Head of caudate nucleus (tissue), 42 donors: ENCODE measurements around the gene KRT13.
A peak's percentile ranks its signal among the peaks of the same experiment; 100 is the strongest.

Source experiments
- DNase-seq, 42 donors: peaks; one replicate each; pipeline versions ENCODE4 v3.0.0 to v3.0.0-alpha.2; 2020 to 2021; ENCODE audit warnings: mixed read lengths in 7 of 42
- intact Hi-C: fragments of 100-400 bp; cut with DNase I; formaldehyde crosslinking; loops from one replicate; pipeline ENCODE4 v1.15.0; 2022

Gene KRT13

GRCh38 chr17:41505809-41506767 lies 676 bp upstream of the KRT13 start:
- DNase-seq = no peak
- intact Hi-C loops = no loop called here

DNA sequence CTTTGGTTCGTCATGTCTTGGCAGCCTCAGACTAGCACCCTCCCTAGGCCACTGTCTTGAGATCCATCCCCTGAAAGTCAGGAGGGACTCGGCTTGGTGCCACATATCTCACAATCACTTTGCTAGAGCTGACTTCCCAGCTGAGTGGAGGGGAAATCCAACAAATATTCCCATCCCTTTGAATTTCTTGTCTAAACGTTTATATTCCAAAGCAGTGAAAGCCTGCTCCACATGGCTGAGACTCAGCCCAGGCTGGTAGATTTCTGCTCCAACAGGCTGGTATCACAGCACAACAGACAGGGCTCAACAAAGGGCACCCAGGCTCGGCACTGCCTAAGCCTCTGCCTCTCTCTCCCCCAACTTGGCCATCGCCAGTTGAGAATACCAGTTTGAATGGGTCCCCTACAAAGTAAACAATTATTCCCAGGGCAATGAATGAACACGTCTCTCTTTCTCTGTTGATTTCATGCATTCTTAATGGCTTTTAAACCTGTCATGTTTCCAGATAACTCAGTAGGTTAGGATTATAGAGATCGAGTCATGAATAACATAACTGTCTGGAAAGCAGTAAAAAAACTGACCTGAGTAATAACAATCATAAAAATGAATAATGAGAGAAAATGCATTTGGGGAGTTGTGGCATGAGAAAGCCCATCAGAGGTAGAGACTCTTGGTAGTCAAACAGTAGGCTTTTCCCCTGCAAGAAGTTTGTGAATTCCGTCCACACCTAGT lies 1.0 kb downstream of the KRT13 start:
- DNase-seq = no peak
- intact Hi-C loops = no loop called here

DNA sequence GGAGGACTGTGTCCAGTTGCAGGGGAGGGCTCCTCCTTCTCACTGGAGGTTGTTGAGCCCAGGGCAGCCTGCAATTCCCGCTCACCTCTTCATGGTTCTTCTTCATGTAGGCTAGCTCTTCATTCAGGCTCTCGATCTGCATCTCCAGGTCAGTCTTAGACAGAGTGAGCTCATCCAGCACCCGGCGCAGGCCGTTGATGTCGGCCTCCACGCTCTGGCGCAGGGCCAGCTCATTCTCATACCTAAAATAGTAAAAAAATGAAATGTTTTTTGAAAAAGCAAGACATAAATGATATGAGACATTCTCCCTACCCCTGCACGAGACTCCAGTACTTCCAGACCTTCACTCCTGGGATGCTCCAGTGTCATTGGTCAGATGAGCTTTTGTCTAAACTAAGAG lies 2.2 kb downstream of the KRT13 start:
- no peak for DNase-seq
- intact Hi-C loops = no loop called here

GRCh38 chr17:41500131-41500911 lies 5.1 kb downstream of the KRT13 start:
- intact Hi-C loops = no loop called here
- no peak for DNase-seq

DNA sequence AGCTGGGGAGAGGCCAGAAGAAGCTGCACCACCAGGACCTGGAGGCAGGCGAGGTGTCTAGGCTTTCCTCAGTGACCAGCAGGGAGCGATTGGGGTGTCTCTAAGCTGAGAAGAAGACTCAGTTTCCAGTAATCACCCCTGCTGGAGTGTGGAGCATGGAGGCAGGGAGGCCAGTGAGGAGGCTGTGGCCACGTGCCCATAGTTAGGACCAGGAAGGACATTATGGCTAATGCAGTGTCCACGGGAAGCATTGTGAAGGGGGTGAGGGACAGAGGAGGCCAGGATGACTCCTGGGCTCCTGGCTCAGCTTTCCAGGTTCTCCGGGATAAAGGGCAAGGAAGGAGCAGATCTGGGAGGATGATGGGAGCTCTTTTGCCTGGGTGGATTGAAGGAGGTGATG lies 5.7 kb downstream of the KRT13 start:
- DNase-seq = no peak
- intact Hi-C loops = no loop called here

DNA sequence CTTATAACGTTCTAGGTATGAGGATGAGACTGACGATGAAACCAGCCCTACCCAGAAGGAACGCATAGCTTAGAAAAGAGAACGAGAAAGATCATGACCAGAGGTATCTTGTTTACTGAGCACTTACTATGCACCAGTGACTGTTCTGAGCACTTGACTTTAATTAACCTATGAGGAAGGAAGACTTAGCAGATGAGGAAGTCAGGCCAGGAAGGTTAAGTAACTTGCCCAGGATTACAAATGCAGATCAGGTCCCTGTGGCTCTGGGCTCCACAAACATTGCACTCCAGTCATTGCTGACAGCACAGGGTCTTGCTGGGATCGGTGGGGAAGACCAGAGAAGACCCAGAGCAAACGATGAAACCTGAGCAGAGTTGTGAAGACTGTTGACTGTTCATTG lies 7.1 kb downstream of the KRT13 start:
- intact Hi-C loops = no loop called here

DNA sequence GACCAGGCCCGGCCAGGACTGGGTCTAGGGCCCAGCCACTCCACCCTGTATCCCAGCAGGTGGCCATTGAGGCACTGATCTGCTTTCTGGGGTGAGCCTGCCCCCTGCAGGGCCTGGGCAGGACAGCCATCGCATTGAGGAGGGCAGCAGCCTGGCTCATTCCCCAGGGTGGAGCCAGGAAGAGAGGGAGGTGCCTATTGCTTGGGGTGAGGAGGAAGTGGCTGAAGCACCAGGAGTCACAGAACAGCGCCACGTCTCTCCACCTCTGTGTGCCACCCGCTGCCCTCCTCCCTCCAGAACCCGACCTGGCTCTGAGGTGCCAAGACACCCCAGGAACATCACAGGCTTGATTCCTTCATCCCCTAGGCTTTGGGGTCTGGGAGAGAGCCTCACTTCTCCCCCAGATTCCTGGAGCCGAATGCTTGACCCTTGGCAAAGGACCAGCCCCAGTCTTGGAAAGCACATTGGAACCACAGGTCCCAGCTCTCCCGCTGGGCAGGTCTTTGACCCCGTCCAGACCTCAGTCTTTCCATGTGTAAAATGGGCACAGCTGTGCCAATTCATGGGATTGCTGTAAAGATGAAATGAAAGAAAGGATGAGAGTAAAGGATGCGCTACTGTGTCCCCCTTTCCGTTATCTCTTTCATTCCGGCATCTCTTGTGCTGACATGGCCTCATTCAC lies 8.5 kb downstream of the KRT13 start:
- intact Hi-C loops = no loop called here
- peak in 31 of 42 donors; percentile 9 to 59 (median 28) for DNase-seq

More for the DNA sequence above, 7.1 kb downstream of the KRT13 start:
- no peak for DNase-seq

GRCh38 chr17:41494524-41494923 lies 10.9 kb downstream of the KRT13 start:
- no peak for DNase-seq
- intact Hi-C loops = no loop called here

GRCh38 chr17:41492771-41493170 lies 12.6 kb downstream of the KRT13 start:
- intact Hi-C loops = no loop called here
- DNase-seq = no peak

DNA sequence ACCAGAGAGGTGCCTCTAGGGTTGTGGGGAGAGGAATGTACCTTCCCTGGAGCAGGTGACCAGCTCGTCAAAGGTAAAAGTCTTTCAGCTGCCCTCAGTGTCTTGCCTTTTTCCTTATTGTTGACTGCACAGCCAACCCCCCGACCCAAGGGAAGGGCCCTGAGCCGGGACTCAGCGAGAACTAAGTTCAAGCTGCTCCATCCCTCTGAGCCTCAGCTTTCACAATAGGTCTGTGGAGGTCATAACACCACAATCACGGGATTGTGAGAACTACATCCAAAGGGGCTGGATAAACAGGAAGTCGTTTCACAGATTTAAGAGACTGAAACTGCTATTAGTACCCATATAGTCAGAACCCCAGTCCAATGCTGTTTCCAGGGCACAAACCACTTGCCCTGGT lies 13.1 kb downstream of the KRT13 start:
- DNase-seq = peak in 1 of 42 donors; percentile 6
- intact Hi-C loops = no loop called here

GRCh38 chr17:41491476-41491875 lies 13.9 kb downstream of the KRT13 start:
- intact Hi-C loops = no loop called here
- DNase-seq = no peak

DNA sequence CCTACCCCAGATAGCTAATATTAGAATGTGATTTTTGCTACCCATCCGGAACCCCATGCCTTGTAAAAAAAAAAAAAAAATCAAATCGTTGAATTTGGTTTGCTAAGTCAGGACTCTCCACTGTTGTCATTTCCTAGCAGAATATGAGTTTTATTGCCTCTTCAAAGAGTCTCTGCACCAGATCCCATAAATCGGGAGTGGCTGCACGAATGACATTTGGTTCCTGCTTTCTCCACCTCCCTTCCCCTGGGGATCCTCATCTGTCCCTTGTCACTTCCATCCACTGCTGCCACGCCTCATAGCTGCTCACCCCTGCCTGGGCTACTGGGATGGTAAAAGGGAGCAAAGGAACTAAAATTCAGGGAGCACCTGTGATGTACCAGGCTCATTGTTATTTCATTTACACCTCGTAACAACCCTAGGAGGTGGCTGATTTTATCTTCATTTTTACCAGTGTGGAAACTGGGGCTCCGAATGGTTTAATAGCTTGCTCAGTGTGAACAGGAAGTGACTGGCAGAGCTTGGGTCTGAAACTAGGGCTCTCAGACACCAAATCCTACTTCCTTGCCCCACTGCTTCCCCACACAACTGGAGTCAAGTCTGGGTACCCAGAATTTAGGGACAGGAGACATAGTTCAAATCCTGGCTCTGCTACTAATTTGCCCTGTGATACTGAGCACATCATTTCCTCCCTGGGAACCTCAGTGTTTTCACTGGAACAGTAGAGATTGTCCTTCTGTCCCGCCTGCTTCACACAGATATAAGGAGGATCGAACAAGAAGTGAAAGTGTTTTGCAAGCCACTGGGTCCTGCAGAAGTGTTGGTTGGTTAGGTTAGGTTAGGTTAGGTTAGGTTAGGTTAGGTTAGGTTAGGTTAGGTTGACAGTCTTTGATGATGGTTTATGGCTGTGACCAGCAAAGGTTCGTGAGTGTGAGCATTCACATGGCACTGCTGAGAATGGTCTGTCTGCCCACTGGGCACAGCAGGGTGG lies 15.1 kb downstream of the KRT13 start:
- no peak for DNase-seq
- intact Hi-C loops = no loop called here

DNA sequence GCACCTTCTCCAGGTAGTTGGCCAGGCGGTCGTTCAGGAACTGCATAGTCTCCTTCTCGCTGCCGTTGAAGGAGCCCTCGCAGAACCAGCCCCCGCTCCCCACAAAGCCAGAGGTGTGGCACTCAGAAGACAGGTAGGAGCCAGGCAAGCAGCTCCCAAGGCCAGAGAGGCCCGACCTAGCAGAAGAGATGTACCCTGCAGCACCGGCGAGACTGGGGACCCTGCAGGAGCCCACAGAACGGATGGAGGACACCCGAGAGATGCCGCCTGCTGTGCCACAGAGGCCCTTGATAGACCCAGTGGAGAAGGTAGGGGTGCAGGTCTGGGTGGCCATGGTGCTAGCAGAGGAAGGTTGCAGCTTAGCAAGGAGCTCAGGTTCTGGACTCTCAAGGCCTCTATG lies 15.9 kb downstream of the KRT13 start, which contains the start of gene KRT36:
TSS of gene KRT36 (minus strand) at position 380 of the 400 bp plus-strand sequence. CDS start at position 334, 46 bp downstream.
- intact Hi-C loops = no loop called here
- DNase-seq = no peak

DNA sequence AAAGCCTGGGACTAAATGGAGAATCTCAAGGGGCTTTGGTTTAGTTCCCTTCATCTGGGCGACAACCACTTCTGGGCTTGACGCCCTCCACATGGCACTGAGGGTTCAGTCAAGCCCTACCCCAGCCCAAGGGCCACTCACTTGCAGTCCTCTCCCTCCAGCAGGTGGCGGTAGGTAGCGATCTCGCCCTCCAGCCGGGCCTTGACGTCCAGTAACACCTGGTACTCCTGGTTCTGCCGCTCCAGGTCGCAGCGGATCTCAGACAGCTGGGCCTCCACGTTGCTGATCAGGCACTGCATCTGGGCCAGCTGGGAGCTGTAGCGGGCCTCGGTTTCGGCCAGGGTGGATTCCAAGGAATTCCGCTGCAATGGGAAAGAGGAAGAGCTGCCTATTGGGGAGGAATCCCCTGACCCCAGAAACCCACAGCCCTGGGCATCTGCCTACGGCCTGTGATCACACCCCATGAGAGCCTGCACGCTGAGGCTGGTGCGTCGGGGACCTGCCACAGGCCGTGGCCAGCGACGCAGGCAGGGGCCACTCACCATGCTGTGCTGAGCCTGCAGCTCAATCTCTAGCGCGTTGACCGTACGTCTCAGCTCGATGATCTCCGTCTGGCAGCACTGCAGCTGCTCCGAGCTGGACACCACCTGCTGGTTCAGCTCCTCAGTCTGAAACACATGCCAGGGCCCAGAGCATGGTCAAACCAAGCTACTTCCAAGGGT lies 18.4 kb downstream of the KRT13 start:
- intact Hi-C loops = no loop called here
- peak in 7 of 42 donors; percentile 17 to 53 (median 26) for DNase-seq

GRCh38 chr17:41486316-41486715 lies 19.1 kb downstream of the KRT13 start:
- intact Hi-C loops = no loop called here
- no peak for DNase-seq

GRCh38 chr17:41484920-41485904 lies 20.2 kb downstream of the KRT13 start:
- intact Hi-C loops = no loop called here
- no peak for DNase-seq
